Stimulated activated CD8-positive, alpha-beta memory T cell treated with anti-CD3 and anti-CD28 coated beads, Interleukin-12 subunit alpha, Interleukin-12 subunit beta, amount 100 ng/mL, for 1 hour (primary cell): ENCODE data around the gene PPL.

Experiments used
- DNase-seq: peaks from one replicate; pipeline ENCODE4 v3.0.0-alpha.2; 2020; ENCODE audit warnings: low read depth

Gene PPL

DNA sequence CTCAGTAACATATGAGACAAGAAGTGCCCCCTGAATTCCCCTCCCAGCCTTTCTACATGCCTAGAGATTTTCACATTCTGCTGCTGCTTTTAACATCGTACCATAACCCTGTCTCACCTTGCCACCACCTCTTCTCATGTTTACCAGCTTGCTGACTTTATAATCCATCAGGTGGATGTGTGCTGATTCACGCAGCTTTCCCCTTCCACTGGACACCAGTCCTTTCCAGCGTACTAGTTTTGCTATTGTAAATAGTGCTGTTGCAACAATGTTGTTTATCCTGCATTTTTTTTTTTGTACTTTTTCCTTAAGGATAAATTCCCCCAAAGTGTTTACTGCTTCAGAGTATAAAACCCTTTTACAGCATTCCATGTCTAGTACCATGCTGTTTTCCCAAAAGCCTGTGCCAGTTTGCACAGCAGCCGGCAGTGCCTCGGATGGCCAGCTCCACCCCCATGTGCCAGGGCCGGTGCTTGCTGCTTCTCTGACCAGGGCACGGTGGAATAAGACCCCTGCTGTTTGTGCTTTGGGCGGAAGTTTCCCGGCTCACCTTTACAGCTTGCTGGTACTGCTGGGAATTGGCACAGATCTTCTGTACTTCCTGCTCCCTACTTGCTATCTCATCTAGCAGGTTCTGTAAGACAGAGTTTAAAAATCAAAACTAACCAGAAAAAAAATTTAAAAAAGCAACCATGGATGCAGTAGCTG is 48.4 kb downstream of the PPL start:
- no peak for DNase-seq

DNA sequence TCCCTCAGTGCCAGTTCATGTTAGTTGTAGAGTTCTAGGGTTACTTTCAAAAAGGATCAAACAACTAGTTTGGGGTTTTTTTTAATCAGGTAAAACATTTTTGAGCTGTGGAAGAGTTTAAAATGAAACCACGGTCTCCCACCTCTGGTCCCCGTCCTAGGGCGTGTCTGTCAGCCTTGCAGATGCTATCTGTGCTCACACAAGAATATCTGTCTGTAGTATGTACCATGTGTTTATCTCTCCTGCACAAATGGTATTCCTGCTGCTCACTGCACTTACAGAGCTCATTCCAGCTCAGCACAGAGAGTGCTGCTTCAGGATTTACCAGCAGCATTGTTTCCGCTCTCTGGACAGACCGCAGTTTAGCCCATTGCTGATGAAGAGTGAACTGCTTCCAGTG is 50.8 kb downstream of the PPL start:
- no peak for DNase-seq

GRCh38 chr16:4884972-4885874 is 51.7 kb downstream of the PPL start:
- no peak for DNase-seq

- no peak for DNase-seq
Observed at GRCh38 chr16:4884209-4884608, 52.7 kb downstream of the PPL start.

DNA sequence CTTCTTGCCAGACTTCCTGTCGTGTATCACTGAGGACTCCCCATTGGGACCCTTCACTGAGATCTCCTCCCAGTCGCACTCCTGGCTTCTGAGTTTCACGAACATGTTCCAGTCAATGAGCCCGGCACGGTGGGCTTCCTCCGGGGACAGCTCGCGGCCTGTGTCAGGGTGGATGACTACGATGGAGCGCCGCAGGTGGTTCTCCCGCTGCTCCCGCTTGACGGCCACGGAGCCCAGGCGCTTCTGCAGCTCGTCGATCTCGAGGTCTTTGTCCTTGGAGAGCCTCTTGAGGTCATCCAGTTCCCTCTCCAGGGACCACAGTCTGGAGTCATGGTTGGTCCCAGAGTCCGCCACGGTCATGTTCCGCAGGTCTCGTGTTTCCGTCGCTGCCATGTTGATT is 53.4 kb downstream of the PPL start:
- DNase-seq: no peak

DNA sequence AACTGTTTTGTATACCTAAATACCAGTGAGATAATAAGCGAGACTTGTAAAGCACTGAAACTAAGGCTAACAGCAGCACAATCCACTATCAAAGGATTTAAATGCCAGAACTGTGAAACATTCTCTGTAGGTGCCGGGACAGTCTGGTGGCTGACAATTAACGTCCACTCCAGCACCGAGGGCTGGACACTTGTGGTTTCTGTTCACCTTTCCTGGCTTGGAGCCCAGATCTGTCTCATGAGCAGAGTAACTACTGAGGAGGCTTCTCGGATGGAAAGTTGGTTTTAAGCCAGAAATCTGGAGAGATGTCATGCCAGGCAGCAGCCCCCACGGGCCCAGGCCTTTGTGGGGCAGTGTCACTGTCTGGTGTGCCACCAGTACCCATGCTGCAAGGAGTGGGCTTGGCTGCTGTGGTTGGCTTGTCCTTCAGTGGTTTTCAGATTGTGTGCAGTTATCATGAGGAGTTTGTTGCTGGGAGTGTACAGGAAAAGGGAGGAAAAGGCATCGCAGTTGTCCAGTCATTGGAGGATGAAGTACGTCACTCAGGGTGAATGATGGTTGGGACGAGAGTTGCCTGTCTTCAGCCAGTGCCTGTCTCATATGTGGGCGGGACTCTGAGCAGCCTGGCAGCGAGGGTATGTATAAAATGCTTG is 54.2 kb downstream of the PPL start:
- no peak for DNase-seq

DNA sequence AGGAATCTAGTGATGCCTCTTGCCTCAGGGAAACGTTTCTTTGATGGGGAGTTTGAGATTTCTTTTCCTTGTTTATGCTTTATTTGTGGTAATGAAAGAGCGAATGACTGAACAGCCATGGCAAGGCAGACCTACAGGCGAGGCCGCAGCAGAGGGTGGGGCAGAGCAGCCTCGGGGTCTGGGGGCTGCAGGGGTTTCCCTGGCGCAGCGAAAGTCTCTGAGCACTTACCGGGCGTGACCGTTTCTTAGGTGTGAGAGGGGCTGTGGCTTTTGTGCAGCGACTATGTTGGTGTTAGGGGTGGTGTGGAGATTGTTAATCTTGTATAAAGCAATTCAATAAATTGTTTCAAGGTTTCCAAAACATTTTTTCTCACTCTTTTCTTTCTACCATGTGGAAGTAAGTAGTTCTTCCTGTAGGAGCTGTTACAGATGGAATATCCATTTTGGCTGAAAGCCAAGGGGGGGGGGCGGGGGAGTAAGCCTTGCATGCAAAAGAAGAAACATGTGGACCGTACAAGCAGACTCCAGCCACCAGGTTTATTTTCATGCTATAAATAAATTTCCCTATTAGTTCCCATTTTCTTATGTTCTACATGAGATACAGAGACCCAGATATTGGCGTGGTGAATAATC is 54.8 kb downstream of the PPL start:
- no peak for DNase-seq

GRCh38 chr16:4880006-4880580 is 56.9 kb downstream of the PPL start:
- DNase-seq: no peak

DNA sequence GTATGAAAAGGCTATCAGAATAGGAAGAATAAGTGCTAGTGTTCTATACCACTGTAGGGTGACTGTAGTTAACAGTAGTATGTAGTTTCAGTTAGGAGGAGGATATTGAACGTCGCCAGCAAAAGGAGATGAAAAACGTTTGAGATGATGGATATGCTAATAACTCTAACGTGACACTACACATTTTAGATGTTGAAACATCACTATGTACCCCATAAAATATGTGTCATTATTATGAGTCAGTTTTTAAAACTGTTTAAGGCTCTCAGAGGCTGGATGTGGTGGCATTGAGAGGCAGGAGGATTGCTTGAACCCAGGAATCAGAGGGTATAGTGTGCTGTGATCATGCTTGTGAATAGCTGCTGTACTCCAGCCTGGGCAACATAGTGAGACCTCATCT is 57.9 kb downstream of the PPL start:
- no peak for DNase-seq

DNA sequence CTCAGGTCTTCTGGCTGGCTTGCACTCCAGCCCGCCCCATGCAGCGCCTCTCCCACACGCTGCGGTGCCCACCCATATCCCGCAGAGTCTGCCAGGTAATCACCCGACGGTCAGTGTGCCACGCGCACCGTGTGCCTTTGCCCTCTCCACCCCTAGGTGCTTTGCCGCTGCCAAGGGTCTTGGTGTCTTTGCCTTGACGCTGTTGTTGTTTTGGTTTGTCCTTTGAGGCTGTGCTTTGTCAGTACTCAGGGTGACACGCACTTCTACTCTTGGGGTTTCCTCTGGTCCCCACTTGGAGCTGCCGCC is 59.6 kb downstream of the PPL start:
- no peak for DNase-seq

DNA sequence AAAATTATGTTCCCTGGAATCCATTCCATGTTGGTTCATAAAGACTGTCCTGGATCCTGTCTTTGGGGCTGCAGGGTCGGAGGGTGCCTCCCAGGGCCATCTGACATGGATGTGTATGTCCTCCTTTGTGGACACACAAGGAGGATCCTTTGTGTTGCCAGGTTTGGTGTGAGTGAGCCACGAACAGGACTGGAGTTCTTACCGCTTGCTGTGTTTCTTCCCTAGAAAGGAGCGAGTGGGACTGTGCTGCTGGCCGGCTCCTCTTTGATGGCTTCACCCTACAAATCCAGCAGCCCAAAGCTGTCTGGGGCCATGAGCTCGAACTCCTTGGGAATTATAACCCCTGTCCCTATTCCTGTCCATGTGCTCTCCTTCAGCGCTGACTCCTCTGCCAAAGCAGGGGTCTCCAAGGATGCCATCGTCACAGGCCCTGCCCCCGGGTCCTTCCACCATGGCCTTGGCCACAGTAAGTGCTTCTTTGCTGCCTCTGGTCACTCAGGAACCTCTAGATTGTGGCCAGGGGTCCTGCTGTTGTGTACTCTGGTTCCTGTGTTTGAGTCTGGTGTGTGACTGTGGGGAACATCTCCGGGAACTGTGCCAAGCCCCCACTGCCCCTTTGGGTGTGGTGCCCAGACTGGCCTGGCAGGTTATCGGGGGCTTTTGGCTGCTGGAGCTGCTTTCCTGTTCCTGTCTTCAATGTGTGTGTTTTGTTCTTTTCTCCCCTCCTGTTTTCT is 60.1 kb downstream of the PPL start:
- DNase-seq: no peak

DNA sequence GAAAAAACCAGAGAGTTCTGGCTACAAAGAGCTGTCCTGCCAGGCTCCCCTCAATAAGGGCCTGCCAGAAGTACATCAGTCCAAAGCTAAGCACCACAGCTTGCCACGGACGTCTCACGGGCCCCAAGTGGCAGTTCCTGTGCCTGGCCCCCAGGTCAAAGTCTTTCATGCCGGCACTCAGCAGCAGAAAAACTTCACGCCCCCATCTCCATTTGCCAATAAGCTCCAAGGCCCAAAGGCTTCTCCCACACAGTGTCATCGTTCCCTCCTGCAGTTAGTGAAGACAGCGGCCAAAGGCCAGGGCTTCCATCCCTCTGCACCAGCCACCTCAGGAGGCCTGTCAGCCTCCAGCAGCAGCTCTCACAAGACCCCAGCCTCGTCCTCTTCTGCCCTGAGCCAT is 62.3 kb downstream of the PPL start:
- DNase-seq: no peak

GRCh38 chr16:4873091-4873490 is 63.9 kb downstream of the PPL start:
- DNase-seq: no peak

- no peak for DNase-seq
Observed at GRCh38 chr16:4871071-4871470, 65.9 kb downstream of the PPL start.

GRCh38 chr16:4870138-4870671 is 66.7 kb downstream of the PPL start:
- no peak for DNase-seq

GRCh38 chr16:4869147-4869805 is 67.7 kb downstream of the PPL start:
- no peak for DNase-seq

DNA sequence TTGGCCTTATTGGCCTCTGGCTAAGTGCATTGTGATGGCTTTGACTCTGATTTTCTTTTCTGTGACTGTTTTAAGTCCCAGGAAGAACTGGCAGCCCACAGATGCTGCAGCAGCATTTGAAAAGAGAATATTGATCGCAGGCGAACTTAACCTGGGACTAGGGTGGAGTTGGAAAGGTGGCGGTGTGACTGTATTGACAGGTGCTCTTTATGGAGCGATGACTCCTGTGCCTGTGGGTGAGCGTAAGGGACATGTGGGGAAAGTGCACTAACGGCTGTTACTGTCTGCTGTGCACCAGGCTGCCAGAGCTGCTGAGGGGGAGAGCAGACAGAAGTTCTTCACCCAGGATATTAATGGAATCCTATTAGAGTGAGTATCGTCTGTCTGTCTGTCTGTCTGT is 68.4 kb downstream of the PPL start:
- DNase-seq: no peak

DNA sequence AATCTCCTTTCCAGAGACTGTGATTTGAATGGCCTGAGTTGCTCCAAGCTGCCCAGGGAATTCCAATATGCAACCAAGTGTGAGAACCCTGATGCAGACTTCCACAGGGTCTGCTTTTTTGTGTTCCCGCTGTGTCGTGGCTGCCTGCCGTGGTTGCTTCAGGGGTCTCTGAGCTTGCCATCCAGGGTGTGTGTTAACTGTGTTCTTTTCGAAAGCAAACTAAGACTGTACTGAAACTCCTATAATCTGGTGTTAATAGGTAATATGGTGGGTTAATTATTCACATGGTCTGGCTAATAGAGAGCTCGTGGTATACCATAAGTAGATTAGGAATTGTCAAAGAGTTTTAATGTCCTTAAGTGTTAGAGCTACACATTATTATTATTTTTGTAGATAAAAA is 68.9 kb downstream of the PPL start:
- no peak for DNase-seq

GRCh38 chr16:4866586-4866985 is 70.4 kb downstream of the PPL start:
- no peak for DNase-seq

DNA sequence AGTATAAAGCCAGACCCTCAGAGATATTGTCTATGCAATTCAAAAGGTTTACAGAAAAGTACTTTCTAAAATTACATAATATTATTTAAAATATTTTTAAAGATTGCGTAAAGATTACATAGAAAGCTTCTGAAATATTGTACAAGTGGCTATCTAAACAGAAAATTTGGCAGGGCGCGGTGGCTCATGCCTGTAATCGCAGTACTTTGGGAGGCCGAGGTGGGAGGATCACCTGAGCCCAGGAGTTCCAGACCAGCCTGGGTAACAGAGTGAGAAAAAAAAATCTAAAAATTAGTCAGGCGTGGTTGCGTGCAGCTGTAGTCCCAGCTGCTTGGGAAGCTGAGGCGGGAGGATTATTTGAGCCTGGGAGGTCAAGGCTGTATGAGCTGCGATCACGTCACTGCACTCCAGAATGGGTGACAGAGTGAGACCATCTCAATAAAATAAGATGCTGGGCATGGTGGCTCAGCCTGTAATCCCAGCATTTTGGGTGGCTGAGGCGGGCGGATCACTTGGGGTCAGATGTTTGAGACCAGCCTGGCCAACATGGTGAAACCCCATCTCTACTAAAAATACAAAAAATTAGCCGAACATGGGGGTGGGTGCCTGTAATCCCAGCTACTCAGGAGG is 71.6 kb downstream of the PPL start:
- no peak for DNase-seq
